Measurements from ENCODE around the gene PRPS1.
"Not testable (repeated sequence)": the region's sequence is repeated elsewhere in the genome, so short reads cannot be mapped to it uniquely, and the experiment has no call there.

Gene PRPS1

GRCh38 chrX:107630031-107630689 is 1.9 kb downstream of the PRPS1 start:
- DNase-seq (ENCODE audit: low read depth in 2 of 2) = no peak

DNA sequence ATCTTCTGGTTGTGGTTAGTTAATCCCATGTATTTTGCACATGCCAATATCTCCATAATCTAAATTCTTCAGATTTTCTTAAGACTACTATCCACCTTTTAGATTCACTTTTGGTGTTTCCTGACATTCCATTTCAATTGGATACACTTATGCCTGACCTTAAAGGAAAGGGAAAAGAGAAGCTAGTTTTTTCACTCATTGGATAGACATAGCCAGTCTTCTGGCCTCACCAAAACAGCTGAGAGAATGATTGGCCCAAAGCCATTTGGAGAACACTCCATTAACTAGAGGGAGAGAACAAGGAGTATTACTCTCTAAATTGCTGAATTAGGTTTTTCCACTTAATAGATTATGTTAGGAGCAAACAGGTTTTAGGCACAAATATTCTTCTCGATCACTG is 4.0 kb downstream of the PRPS1 start:
- DNase-seq (ENCODE audit: low read depth in 2 of 2) = no peak

GRCh38 chrX:107646735-107647134 is 18.4 kb downstream of the PRPS1 start:
- DNase-seq (ENCODE audit: low read depth in 2 of 2) = no peak

- no peak for DNase-seq (ENCODE audit: low read depth in 2 of 2)
Observed at GRCh38 chrX:107648332-107648731, 20.0 kb downstream of the PRPS1 start.

DNA sequence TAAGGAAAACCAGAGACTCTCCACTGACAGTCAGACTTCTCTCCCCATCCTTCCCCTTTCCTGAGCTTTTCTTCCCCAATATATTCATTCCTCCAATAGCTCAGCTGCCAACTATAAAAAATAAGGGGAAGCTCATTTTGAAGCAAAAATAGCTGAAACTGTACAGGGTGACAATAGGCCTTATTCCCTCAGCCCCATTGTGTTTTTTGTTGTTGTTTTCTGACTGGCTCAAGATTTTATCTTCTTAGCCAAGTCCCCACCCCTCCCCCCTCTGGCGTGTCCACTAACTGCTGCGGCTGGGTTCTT is 26.2 kb downstream of the PRPS1 start:
- no peak for DNase-seq (ENCODE audit: low read depth in 2 of 2)

- DNase-seq (ENCODE audit: low read depth in 2 of 2) = peak in 1 of 2 donors; percentile 43
Observed at GRCh38 chrX:107654872-107655761, 26.8 kb downstream of the PRPS1 start.

GRCh38 chrX:107656978-107657377 is 28.7 kb downstream of the PRPS1 start:
- no peak for DNase-seq (ENCODE audit: low read depth in 2 of 2)

- DNase-seq (ENCODE audit: low read depth in 2 of 2) = no peak
Observed at GRCh38 chrX:107658660-107659059, 30.4 kb downstream of the PRPS1 start.

GRCh38 chrX:107659286-107659685 is 31.0 kb downstream of the PRPS1 start:
- DNase-seq (ENCODE audit: low read depth in 2 of 2) = no peak

- no peak for DNase-seq (ENCODE audit: low read depth in 2 of 2)
Observed at GRCh38 chrX:107659768-107660167, 31.5 kb downstream of the PRPS1 start.

DNA sequence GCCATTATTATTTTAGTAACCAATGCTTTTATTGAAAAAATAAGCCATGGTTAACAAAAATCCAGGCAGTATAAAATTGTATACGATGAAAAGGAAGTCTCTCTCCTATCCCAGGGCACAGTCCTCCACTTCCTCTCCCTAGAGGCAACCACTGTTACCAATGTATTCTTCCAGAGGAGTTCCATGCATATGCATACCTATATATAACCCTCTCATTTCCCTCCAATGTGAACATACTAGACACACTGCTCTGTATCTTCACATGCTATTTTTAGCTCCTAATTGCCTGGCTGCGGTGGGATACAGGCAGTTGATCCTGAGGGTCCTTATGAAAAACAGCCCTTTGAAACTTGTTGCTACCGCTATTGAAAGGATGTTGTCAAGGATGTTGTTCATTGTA is 33.8 kb downstream of the PRPS1 start:
- DNase-seq (ENCODE audit: low read depth in 2 of 2) = no peak

- DNase-seq (ENCODE audit: low read depth in 2 of 2) = no peak
Observed at GRCh38 chrX:107662824-107663223, 34.5 kb downstream of the PRPS1 start.

GRCh38 chrX:107666931-107667330 is 38.6 kb downstream of the PRPS1 start:
- DNase-seq (ENCODE audit: low read depth in 2 of 2) = no peak

GRCh38 chrX:107667426-107667825 is 39.1 kb downstream of the PRPS1 start:
- no peak for DNase-seq (ENCODE audit: low read depth in 2 of 2)

DNA sequence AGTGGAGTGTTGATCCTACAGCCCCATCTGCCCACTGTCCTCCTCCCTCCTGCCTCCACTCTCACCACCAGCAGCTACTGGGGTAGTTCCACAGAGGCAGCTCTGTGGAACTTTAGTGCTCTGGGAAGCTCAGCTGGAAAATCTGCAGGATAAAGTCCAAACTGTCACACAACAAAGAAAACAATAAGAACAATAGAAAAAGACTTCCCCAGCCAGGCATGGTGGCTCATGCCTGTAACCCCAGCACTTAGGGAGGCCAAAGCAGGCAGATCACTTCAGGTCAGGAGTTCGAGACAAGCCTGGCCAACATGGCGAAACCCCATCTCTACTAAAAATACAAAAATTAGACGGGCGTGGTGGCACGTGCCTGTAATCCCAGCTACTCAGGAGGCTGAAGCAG is 40.4 kb downstream of the PRPS1 start:
- DNase-seq (ENCODE audit: low read depth in 2 of 2) = not testable (repeated sequence)

GRCh38 chrX:107669261-107669660 is 41.0 kb downstream of the PRPS1 start:
- no peak for DNase-seq (ENCODE audit: low read depth in 2 of 2)

- no peak for DNase-seq (ENCODE audit: low read depth in 2 of 2)
Observed at GRCh38 chrX:107669885-107670628, 41.7 kb downstream of the PRPS1 start.

GRCh38 chrX:107671256-107671655 is 42.9 kb downstream of the PRPS1 start:
- DNase-seq (ENCODE audit: low read depth in 2 of 2) = not testable (repeated sequence)

DNA sequence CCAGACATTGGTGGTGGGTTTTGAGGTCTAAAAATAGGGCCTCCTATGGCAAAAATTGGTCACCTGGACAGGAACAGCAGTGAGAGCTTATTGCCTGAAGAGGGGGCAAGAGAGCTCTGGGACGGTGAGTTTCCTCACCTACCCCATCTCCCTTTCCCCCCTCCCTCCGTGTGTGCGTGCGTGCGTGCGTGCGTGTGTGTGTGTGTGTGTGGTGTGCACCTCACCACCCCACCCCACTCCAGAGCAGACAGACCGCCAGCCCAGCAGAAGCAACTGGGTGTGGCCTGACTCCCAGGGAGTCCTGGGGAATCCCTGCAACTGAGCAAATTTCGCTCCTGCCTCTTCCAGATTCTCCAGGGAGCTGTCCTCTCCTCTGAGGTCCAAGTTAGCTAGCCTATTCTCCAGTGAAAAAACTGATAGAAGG is 44.7 kb downstream of the PRPS1 start:
- DNase-seq (ENCODE audit: low read depth in 2 of 2) = peak in 1 of 2 donors; percentile 52

DNA sequence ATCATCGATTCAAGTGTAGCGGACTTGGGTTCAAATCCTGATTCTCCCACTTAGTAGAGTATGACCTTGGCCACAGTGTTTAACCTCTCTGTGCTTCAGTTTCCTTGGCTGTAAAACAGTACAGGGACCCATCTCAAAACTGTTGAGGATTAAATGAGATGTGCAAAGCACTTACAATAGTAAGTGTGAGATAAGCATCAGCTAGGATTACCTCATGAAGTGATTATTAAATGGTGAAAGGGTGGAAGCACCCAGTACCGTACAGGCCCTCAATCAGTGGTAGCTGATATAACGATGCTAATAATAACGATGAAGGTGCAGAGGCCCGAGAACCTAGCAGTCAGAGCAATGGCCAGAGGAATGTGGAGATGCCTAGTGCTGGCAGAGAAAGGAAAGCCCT is 45.1 kb downstream of the PRPS1 start:
- no peak for DNase-seq (ENCODE audit: low read depth in 2 of 2)

DNA sequence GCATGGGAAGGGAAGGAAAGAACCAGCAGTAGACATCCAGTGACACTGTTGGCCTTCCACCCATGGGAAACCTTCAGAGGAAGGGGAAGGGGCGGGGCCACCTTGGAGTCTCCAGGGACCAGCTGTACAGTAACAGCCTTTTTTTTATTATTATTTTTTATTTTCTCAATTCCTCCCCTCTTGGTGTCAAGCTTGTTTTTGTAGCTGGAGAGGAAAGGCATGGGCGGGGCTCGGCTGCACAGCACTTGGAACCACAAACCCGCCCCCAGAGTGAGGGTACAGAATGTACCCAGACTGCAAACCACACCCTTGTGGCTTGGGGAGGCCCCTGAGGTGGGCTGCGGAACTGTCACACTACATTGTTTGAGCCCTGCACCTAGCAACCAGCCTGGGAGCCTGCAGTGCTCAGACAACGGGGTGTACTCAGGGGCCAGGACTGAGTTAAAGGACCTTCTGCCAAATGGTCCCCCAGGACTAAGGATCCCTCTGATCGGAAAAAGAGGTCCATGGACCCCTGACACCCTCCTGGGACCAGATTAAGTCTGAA is 45.7 kb downstream of the PRPS1 start:
- peak; percentile 49 to 73 for DNase-seq (ENCODE audit: low read depth in 2 of 2)
